Stimulated activated CD4-positive, alpha-beta T cell treated with anti-CD3 and anti-CD28 coated beads, Interleukin-2, amount 100 ng/mL, for 48 hours (primary cell): ENCODE measurements around the gene NFIX.
A peak's percentile ranks its signal among the peaks of the same experiment; 100 is the strongest.

Source experiments
- DNase-seq, 2 donors: peaks; one replicate each; pipeline ENCODE4 v3.0.0-alpha.2; 2020

The NFIX gene

GRCh38 chr19:13039211-13039789 is 44.0 kb downstream of the NFIX start:
- DNase-seq = no peak

GRCh38 chr19:13040232-13040947 is 45.1 kb downstream of the NFIX start:
- no peak for DNase-seq

GRCh38 chr19:13040948-13041292 is 45.6 kb downstream of the NFIX start:
- no peak for DNase-seq

GRCh38 chr19:13042443-13043130 is 47.3 kb downstream of the NFIX start:
- no peak for DNase-seq

GRCh38 chr19:13043285-13043684 is 48.0 kb downstream of the NFIX start:
- DNase-seq = no peak

GRCh38 chr19:13044231-13044836 is 49.1 kb downstream of the NFIX start:
- DNase-seq = no peak

GRCh38 chr19:13045812-13046211 is 50.5 kb downstream of the NFIX start:
- no peak for DNase-seq

- no peak for DNase-seq
Measured at GRCh38 chr19:13047374-13047773, 52.1 kb downstream of the NFIX start.

GRCh38 chr19:13050274-13050673 is 55.0 kb downstream of the NFIX start:
- no peak for DNase-seq

- peak; percentile 16 to 19 for DNase-seq
Measured at GRCh38 chr19:13051557-13052165, 56.4 kb downstream of the NFIX start.

GRCh38 chr19:13052447-13053175 is 57.3 kb downstream of the NFIX start:
- no peak for DNase-seq

- DNase-seq = no peak
Measured at GRCh38 chr19:13053238-13053637, 58.0 kb downstream of the NFIX start.

- DNase-seq = no peak
Measured at GRCh38 chr19:13053761-13054625, 58.7 kb downstream of the NFIX start.

GRCh38 chr19:13054626-13055212 is 59.4 kb downstream of the NFIX start:
- DNase-seq = no peak

GRCh38 chr19:13055213-13056051 is 60.2 kb downstream of the NFIX start:
- no peak for DNase-seq

- DNase-seq = no peak
Measured at GRCh38 chr19:13056052-13056660, 60.9 kb downstream of the NFIX start.

GRCh38 chr19:13057147-13057572 is 61.9 kb downstream of the NFIX start:
- DNase-seq = no peak

- no peak for DNase-seq
Measured at GRCh38 chr19:13057744-13058143, 62.5 kb downstream of the NFIX start.

GRCh38 chr19:13058951-13059660 is 63.8 kb downstream of the NFIX start:
- no peak for DNase-seq
